ENCODE data around the gene ALDH3B2. TPM values are rescaled to one million over a fixed set of nuclear protein-coding genes. Genes with fewer than 3 reads are reported as not detected.

ALDH3B2 gene
- total RNA-seq, 4 donors from 2014 or later, result 3.4 TPM; not detected in 3

GRCh38 chr11:67656278-67656922 lies 18.0 kb downstream of the ALDH3B2 start:
- no peak overlapping the region for H3K27ac ChIP-seq
- no peaks in the 10 kb centered on the region for H3K4me1 ChIP-seq
- no peak for ATAC-seq
- TF ChIP-seq POLR2A (IDR thresholded peaks at IDR 0.05) (no peak), POLR2AphosphoS5 (IDR thresholded peaks at IDR 0.05) (no peak), EP300 (IDR thresholded peaks at IDR 0.05) (no peak)
- TF ChIP-seq, protein P1, sequence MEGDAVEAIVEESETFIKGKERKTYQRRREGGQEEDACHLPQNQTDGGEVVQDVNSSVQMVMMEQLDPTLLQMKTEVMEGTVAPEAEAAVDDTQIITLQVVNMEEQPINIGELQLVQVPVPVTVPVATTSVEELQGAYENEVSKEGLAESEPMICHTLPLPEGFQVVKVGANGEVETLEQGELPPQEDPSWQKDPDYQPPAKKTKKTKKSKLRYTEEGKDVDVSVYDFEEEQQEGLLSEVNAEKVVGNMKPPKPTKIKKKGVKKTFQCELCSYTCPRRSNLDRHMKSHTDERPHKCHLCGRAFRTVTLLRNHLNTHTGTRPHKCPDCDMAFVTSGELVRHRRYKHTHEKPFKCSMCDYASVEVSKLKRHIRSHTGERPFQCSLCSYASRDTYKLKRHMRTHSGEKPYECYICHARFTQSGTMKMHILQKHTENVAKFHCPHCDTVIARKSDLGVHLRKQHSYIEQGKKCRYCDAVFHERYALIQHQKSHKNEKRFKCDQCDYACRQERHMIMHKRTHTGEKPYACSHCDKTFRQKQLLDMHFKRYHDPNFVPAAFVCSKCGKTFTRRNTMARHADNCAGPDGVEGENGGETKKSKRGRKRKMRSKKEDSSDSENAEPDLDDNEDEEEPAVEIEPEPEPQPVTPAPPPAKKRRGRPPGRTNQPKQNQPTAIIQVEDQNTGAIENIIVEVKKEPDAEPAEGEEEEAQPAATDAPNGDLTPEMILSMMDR (IDR thresholded peaks at IDR 0.05), result no peak
- 82 to 89% methylated on average over 1 to 4 of the region's 4 CpGs for WGBS, 2 donors (ENCODE audit: low coverage in 1 of 2)
- H3K27me3 ChIP-seq, result peaks cover 19% of the 10 kb centered on the region
- no peaks in the 10 kb centered on the region for H3K9me3 ChIP-seq
- H3K36me3 ChIP-seq, result no peaks in the 10 kb centered on the region
- H3K4me3 ChIP-seq, result no peak overlapping the region

DNA sequence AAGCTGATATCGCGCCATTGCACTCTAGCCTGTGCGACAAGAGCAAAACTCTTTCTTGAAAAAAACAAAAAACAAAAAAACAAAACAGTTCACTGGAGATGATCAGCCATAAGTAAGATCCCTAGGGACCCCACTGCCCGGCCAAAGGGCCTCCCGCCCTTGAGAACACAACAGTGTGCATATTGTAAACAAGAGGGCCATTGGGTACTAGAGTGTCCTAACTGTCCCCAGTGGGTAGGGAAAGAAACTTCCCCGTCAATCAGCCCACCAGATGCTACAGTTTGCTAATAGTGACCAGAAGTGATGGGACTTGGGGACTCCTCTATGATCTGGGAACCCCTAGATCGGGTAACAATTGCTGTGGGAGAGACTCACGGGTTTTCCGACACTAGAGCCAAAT lies 20.2 kb downstream of the ALDH3B2 start:
- Histone ChIP-seq H3K4me3 (no peak overlapping the region), H3K27ac (no peak overlapping the region), H3K4me1 (no peaks in the 10 kb centered on the region), H3K36me3 (no peaks in the 10 kb centered on the region), H3K9me3 (no peaks in the 10 kb centered on the region), H3K27me3 (peaks cover 33% of the 10 kb centered on the region)
- WGBS, 2 donors (ENCODE audit: low coverage in 1 of 2), result 46 to 100% methylated on average over 1 to 6 of the region's 9 CpGs
- no peak for ATAC-seq
- TF ChIP-seq EP300 (IDR thresholded peaks at IDR 0.05) (no peak), POLR2A (IDR thresholded peaks at IDR 0.05) (no peak), POLR2AphosphoS5 (IDR thresholded peaks at IDR 0.05) (no peak)
- TF ChIP-seq, protein P1 (IDR thresholded peaks at IDR 0.05), result no peak

DNA sequence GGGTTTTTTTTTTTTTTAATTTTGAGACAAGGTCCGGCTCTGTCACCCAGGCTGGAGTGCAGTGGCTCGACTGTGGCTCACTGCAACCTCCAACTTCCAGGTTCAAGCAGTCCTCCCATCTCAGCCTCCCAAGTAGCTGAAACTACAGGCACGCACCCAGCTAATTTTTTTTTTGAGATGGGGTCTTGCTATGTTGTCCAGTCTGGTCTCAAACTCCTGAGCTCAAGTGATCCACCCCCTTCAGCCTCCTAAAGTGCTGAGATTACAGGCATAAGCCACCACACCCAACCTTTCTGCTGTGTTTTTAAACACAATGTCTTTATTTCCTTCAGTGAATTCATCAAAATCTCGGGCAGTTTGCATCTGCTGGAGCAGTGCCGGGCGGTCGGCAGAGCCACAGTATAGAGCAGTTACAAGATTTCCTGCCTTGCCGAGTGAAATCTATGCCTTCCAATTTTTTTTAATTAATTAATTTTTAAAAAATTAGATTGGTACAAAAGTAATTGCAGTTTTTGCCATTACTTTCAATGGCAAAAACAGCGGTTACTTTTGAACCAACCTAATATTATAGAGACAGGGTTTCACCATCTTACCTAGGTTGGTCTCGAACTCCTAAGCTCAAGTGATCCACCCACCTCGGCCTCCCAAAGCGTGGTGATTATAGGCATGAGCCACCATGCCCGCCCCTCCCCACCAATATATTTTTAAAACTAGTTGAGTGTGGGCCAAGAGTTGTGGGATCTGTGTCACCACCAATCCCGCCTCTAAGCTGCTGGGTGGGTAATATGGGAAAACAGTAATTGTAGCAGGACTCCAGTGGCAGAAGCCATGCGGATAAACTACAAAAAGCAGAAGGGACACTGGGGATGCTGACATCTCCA lies 21.2 kb downstream of the ALDH3B2 start:
- H3K27me3 ChIP-seq, result peaks cover 43% of the 10 kb centered on the region
- no peak overlapping the region for H3K4me3 ChIP-seq
- no peak for TF ChIP-seq POLR2A (IDR thresholded peaks at IDR 0.05)
- TF ChIP-seq, protein P1 (IDR thresholded peaks at IDR 0.05), result no peak
- no peak for TF ChIP-seq POLR2AphosphoS5 (IDR thresholded peaks at IDR 0.05)
- TF ChIP-seq EP300 (IDR thresholded peaks at IDR 0.05), result no peak
- ATAC-seq, result no peak
- H3K27ac ChIP-seq, result no peak overlapping the region
- H3K9me3 ChIP-seq, result no peaks in the 10 kb centered on the region
- no peaks in the 10 kb centered on the region for H3K36me3 ChIP-seq
- WGBS, 2 donors (ENCODE audit: low coverage in 1 of 2), result 76 to 77% methylated on average over 8 to 11 of the region's 15 CpGs
- no peaks in the 10 kb centered on the region for H3K4me1 ChIP-seq

DNA sequence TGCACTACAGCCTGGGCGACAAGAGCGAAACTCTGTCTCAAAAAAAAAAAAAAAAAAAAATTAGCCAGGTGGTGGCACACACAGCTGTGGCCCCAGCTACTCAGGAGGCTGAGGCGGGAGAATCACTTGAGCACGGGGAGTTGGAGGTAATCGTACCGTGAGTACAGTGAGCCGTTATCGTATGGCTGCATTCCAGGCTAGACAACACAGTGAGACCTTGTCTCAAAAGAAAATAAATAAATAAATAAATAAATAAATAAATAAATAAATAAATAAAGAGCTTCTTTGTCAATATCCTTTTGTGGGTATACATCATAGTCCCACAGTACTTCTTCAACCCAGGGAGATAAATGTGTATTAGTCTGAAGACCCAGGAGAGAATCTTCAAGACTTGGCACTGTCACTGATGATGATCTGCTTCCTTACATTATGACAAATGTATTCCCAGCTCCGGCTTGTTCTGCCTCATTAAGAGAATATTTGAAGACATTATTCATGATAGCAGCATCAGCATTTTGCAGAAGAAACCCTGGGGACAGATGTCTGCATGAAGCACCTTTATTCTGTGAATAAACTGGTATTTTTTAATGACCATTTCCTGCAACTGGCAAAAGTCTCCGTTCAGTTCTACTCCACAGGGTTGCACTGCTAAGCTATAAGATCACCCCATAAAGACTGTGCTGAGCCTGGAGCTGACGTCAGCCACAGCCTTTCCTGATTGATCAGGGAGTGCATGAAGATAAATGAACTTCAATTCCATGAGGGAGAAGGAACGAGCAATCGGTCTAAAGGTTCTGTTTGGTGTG lies 22.2 kb downstream of the ALDH3B2 start:
- Histone ChIP-seq H3K27ac (no peak overlapping the region), H3K4me3 (no peak overlapping the region), H3K4me1 (no peaks in the 10 kb centered on the region), H3K9me3 (no peaks in the 10 kb centered on the region), H3K36me3 (no peaks in the 10 kb centered on the region), H3K27me3 (peaks cover 53% of the 10 kb centered on the region)
- no peak for ATAC-seq
- no peak for TF ChIP-seq POLR2AphosphoS5 (IDR thresholded peaks at IDR 0.05)
- WGBS, 2 donors (ENCODE audit: low coverage in 1 of 2), result 49 to 52% methylated on average over 11 to 13 of the region's 13 CpGs

Measured in gastroesophageal sphincter (tissue), 4 donors.